Dermis microvascular lymphatic vessel endothelial cell (primary cell): ENCODE results near the gene NXPE3. TPM values are rescaled to one million over a fixed set of nuclear protein-coding genes. Genes with fewer than 3 reads are reported as not detected.

Source experiments
- DNase-seq, 2 donors: peaks; one replicate each; pipeline versions ENCODE4 v3.0.0 to v3.0.0-alpha.2; 2010; ENCODE audit warnings: low read depth in 2 of 2
- total RNA-seq: library from RNA; depleted of rRNA; stranded (reverse); fragments of >200 nt; gene quantifications from 2 replicates; pipeline ENCODE4 v1.2.1, GENCODE V29; 2014

NXPE3 gene
- total RNA-seq, 1 donor from 2014 or later: 8.0 TPM

DNA sequence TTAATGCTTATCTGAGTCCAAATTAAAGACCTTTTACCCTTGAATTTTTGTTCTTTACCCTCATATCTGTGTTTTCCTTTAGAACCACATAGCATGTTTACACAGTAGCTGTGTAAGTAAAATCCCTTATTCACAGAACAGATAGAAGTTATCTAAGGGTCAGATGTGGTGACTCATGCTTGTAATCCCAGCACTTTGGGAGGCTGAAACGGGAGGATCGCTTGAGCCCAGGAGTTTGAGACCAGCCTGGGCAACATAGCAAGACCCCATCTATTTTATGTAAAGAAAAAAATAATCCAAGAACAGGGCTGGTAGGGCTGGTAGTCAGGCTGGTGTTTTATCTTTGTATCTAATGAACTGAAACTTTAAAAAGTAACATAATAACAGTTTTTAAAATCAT, 23.2 kb downstream of the NXPE3 start:
- DNase-seq: no peak

DNA sequence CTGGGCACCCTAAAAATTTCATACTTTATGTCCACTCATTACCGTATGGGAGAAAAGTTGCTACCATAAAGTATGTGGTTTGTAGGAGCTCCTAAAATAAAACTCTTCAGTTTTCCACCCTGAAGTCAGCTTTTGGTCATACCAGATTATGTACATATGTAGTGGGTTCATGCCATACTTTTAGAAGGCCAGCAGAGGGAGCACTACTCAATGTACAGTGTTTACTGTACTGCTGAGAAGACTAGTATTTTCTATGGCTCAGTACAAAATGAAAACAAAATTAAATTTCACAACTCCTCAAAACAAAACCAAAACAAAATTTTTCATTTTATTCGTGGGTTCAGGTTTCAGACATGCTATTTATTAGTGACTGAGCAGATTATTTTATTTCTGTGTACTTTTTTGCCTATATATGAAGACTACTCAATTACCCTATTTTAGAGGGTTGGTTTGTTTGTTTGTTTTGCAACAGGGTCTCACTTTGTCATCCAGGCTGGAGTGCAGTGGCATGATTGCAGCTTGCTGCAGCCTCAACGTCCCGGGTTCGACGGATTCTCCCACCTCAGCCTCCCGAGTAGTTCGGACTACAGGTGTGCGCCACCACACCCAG, 24.3 kb downstream of the NXPE3 start:
- DNase-seq: peak; percentile 65 to 79

DNA sequence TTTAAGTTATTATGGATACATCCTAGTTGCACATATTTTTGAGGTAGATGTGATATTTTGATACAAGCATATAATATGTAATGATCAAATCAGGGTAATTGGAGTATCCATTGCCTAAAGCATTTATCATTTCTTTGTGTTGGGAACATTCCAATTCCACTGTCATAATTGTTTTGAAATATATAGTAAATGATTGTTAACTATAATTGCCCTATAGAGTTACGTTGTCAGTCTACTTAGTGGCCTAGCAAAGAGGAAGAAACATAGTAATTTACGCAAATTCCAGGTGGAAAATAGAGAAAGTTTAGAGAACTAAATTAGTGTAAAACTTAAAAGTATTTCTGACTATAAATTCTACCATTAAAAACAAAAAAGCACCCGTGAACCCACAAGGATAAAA, 24.9 kb downstream of the NXPE3 start:
- no peak for DNase-seq

DNA sequence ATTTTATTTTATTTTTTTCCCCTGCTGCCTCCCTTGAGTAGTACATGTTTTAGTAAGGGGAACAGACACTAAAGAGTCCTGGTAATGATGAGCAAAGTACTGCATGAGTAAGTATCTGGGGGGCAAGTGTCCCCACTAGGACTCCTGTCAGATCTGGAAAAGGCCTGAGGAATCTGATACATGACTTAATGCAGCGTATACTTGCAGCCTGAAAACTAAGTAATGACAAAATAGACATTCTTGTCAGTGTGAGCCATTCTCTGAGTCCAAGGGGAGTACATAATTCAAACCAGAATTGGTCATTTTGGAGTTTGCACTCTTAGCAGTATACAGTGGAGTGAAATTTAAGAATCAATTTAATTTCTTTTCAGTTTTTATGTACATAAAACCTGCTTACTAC, 27.5 kb downstream of the NXPE3 start:
- no peak for DNase-seq

- DNase-seq: no peak
Measured at GRCh38 chr3:101807888-101808287, 28.9 kb downstream of the NXPE3 start.

DNA sequence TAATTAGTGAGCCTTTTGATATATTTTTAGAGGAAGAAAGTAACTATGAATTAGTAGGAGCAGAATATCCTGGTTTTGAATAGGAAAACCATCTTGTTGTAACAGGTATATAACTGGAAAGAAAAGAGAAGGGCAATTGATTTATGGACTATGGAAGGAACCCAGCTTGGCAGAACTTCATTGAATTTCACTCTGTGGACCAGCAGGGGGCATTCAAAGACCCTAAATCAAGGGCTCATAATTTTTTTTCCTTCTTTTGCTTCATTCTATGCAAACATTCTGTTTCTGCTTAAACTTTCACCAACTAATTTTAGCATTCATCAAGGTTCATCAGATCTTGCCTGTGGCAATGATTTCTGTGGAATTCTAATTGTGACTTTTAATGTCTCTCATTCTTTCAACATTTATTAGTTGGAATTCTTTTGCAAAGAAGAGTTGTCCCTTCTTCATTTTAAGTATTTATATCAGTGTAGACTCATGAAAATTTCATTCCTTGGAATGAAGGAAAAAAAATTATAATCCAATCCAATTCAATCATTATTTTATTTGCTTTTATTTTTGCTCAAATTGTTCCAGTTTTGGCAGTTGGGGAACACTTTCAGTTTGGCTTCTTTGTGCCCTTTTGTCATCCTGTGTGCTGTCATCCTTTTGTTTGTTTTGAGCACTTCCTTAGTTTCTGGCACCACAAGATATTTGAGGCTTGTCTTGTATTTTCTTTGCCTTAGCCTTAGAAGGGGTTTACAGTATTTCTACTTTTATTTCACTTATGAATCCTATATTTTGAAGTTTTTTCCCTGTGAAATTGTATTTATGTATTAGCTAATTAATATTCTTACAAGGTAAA, 30.4 kb downstream of the NXPE3 start:
- DNase-seq: peak; percentile 47 to 70

GRCh38 chr3:101810022-101810418, 31.0 kb downstream of the NXPE3 start:
- DNase-seq: no peak

- no peak for DNase-seq
Measured at GRCh38 chr3:101811875-101812274, 32.9 kb downstream of the NXPE3 start.

- no peak for DNase-seq
Measured at GRCh38 chr3:101812895-101813294, 33.9 kb downstream of the NXPE3 start.

GRCh38 chr3:101813817-101814440, 34.9 kb downstream of the NXPE3 start:
- peak; percentile 25 to 46 for DNase-seq

GRCh38 chr3:101814835-101815234, 35.8 kb downstream of the NXPE3 start:
- DNase-seq: no peak

GRCh38 chr3:101816215-101817149, 37.5 kb downstream of the NXPE3 start:
- DNase-seq: peak in 1 of 2 donors; percentile 29

- no peak for DNase-seq
Measured at GRCh38 chr3:101817992-101818391, 39.0 kb downstream of the NXPE3 start.

DNA sequence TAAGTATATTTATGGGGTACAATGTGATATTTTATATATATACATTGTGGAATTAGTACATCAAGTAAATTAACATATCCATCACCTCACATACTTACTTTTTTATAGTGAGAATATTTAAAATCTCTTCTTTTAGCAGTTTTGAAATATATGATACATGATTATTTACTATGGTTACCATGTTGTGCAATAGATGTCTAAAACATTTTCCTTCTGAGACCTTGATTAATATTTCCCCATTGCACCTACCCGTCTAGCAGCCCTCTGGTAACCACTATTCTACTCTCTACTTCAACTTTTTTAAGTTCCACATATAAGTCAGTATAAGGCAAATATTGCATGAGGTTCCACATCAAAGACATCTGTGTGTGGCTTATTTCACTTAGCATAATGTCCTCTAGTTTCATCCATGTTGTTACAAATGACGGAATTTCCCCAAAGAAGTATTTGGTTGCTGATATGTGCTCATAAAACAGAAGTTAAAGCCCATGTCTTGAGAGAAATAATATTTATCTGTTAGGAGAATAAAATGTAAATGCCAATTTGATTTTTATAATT, 40.7 kb downstream of the NXPE3 start:
- no peak for DNase-seq

DNA sequence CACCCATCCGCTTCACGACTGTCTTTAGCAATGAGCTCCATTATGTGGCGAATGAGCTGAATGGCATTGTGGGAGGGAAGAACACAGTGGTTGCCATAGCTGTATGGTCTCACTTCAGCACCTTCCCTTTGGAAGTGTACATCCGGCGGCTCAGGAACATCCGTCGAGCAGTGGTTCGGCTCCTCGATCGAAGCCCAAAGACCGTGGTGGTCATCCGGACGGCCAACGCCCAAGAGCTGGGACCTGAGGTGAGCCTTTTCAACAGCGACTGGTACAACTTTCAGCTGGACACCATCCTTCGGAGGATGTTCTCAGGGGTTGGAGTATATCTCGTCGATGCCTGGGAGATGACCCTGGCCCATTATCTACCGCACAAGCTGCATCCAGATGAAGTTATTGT, 42.5 kb downstream of the NXPE3 start:
- no peak for DNase-seq

- no peak for DNase-seq
Measured at GRCh38 chr3:101823525-101823924, 44.5 kb downstream of the NXPE3 start.

- no peak for DNase-seq
Measured at GRCh38 chr3:101824702-101825101, 45.7 kb downstream of the NXPE3 start.

DNA sequence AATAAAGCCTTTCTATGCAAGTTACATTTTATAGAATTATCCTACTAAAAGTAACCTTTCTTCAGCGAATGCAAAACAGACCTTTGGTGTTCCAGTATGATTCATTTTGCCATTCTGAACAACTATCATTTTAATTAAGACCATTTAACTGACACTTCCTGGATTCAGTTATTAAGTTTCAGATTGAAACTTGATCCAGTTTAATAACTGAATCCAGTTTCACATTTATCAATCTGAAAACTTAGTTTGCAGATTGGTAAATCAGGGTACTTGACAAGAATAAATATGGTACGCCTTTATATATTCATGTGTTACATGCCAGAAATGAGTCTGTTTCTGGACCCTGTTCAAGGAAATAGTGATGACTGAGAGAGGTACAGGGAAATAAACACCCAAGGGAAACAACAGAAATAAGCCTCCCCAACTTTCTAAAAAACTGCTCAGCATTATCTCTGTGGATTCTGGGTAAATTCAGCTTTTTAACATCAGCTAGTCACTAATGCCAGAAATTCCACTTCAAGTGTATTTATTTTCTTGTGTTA, 47.0 kb downstream of the NXPE3 start:
- DNase-seq: peak in 1 of 2 donors; percentile 32

DNA sequence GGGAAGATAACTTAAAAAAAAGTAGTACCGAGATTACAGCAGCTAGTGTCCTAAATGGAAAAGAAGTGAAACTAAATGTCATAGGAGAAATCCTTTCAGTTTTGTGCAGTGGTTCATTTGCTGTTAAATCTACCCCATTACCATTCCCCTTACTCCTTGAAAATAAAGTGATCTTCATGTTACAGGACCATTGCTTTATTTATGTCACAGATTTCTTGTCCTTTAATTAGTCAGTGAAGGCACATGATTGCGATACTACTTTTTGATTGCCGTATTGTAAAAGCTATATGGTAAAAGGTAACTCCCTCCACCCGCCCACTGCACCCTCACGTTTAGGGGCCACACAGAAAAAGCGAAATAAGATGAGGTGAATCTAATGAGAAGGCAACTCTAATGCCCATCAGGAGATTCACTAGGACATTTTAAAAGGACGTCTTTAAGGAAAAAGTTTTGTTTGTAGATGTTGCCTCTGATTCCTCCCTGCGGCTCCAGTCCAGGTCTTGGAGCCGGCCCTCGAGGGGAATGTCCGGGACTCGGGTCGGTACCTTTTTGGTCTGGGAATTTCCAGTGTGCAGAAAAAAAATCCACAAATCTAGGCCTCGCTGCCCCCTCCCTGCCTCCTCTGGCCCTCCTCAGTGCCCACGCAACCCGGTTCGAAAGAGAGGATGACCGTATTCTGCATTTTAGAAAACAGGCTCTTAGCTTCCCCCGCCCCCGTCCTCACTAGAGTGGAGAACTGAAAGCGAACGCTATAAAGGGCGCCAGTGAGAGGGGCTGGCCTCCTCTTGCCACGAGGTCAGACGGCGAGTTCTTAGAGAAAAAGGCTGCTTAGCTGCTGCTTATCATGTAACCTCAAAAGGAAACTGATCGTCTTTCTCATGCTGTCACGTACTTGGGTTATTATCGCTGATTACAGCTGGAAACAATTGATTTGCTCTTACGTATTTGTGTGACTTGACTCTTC, 48.5 kb downstream of the NXPE3 start:
- peak; percentile 55 to 86 for DNase-seq

DNA sequence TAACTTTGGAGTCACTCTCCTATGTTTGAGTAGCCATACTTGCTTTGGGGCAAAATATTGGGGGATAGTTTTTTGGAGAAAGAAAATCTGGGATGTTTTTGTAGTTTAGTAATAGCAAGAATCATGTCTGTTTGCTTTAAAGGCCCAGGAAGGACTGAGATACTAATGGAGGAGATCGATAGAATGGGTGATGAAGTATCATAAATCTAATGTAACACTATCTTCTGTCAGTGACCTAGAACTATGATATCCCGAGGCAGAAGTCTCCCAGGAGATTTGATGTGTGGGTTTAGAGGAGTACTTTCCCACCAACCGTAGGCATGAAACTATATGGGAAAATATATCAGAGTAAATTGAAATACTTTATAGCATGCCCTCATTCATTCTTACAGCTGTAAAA, 49.3 kb downstream of the NXPE3 start:
- DNase-seq: no peak
